Cardiac fibroblast (primary cell): ENCODE measurements around the gene LBX2.

Source experiments
- DNase-seq, 2 donors: peaks; one replicate each; pipeline versions ENCODE4 v3.0.0 to v3.0.0-alpha.2; 2010; ENCODE audit warnings: low read depth in 2 of 2
- H3K4me3 ChIP-seq, 2 donors: replicated peaks in 1 of 2; 1 replicate in 1 of 2; 2 replicates in 1 of 2; pipeline ENCODE4 v1.5.1; 2011; ENCODE audit warnings: low read depth in 2 of 2, low read length in 2 of 2, mild to moderate bottlenecking in 2 of 2, moderate library complexity in 1 of 2
- CTCF ChIP-seq: IDR thresholded peaks from one replicate; pipeline ENCODE4 v1.5.1; 2011; ENCODE audit warnings: low read depth, mild to moderate bottlenecking, low read length, inconsistent platforms

LBX2 gene

GRCh38 chr2:74525717-74526648 is 26.6 kb upstream of the LBX2 start, which contains the start of gene DQX1:
TSS of gene DQX1 (minus strand) at chr2:74526231. CDS start at chr2:74525729, 502 bp downstream.
- H3K4me3 ChIP-seq: no peak within 1 kb of the TSS
- no peak for TF ChIP-seq CTCF
- peak; percentile 30 to 49 for DNase-seq

GRCh38 chr2:74524955-74525716 is 25.7 kb upstream of the LBX2 start:
- no peak for TF ChIP-seq CTCF
- no peak overlapping the region for H3K4me3 ChIP-seq
- no peak for DNase-seq

GRCh38 chr2:74524005-74524404 is 24.6 kb upstream of the LBX2 start:
- TF ChIP-seq CTCF: no peak
- no peak for DNase-seq
- H3K4me3 ChIP-seq: no peak overlapping the region

GRCh38 chr2:74522516-74522915 is 23.1 kb upstream of the LBX2 start:
- no peak for DNase-seq
- H3K4me3 ChIP-seq: no peak overlapping the region
- TF ChIP-seq CTCF: no peak

GRCh38 chr2:74516650-74517049 is 17.2 kb upstream of the LBX2 start:
- no peak for DNase-seq
- no peak for TF ChIP-seq CTCF
- no peak overlapping the region for H3K4me3 ChIP-seq

- no peak for TF ChIP-seq CTCF
- DNase-seq: peak; percentile 56 to 59
- peak overlapping the region in 1 of 2 donors; percentile 24 for H3K4me3 ChIP-seq
These were observed 16.7 kb upstream of the LBX2 start for GRCh38 chr2:74515981-74516633.
